GM19043 (cell line): ENCODE measurements around the gene ABHD2.

Experiments
- ATAC-seq: cut with Tn5 transposase; IDR thresholded peaks from one replicate; pipeline ENCODE4 v1.9.1; 2021; ENCODE audit warnings: low read depth; ENCODE audit not compliant: unreplicated experiment

ABHD2 gene

DNA sequence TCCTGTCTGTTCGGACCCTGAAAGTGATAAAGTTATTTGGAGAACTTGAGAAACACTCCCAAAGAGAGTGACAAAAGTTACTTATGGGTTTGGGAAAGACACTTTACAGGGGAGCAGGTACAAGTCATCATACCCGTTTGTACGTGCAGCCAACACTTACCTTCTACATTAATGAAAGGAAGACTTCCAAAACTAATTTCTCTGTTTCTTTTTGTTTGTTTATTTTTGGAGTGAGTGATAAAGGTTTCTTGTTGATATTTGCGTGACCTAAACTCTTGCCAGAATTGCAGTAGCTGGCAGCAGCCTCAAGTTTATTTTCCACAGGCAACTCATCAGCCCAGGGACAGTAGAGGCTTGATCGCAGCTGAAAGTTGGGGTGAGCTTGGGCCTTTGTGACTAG is 8.4 kb downstream of the ABHD2 start:
- ATAC-seq = no peak

GRCh38 chr15:89097313-89097712 is 9.1 kb downstream of the ABHD2 start:
- no peak for ATAC-seq

DNA sequence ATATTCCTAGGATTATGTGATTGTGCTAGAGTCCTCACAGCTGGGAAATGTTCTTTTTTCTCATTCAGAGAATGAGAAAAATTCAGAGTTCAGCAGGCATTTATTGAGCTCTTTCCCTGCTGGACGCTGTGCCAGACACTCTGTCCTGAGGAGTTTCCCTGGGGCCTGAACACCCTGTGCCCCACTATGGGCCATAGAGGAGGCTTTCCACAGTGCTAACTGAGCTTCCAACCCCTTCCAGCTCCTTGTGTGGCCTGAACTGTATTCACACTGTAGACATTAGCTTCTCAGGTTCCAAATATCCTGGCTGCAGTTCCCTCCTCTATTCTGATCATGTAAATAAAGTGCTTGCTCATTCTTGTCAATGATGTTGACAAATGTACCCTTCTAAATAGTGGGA is 10.0 kb downstream of the ABHD2 start:
- no peak for ATAC-seq

GRCh38 chr15:89099968-89100367 is 11.7 kb downstream of the ABHD2 start:
- ATAC-seq = no peak

DNA sequence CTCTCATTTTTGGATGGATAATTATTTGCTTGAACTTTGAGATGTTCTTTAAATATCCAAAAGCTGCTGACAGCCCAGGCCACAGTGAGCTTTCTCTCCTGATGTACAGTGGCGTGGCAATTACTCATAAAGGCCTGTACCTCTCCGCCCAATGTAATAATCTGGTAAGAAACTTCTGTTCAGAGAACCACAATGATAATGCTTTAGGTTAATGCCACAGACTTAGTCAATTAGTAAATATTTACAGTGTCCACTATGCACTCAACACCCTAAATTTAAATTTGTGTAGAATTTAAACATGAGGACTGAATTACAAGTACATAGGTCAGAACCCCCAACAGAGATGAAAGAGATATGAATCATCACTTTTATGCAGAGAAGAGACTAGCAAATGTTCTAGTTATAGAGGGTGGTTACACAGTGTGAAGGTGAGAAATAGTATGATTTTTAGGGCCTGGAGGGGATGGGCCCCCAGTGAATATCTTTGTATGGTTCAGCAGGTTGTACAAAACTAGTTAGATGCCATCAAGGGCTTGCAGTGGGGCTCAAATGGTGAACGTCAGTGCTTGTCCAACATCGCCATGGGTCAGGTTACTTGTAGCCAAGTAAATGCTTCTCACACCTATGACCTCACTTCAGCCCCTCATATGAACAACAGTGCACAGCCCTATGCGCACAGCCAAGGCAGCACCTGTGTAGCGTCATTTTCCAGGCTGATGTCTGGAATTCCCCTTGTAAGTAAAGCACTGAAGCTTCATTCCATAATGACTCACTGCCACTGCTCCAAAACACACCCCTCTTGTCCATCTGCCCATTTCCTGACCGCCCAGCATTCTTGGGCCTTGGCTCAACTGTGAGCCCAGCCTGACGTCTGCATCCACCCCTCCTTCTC is 13.3 kb downstream of the ABHD2 start:
- no peak for ATAC-seq

DNA sequence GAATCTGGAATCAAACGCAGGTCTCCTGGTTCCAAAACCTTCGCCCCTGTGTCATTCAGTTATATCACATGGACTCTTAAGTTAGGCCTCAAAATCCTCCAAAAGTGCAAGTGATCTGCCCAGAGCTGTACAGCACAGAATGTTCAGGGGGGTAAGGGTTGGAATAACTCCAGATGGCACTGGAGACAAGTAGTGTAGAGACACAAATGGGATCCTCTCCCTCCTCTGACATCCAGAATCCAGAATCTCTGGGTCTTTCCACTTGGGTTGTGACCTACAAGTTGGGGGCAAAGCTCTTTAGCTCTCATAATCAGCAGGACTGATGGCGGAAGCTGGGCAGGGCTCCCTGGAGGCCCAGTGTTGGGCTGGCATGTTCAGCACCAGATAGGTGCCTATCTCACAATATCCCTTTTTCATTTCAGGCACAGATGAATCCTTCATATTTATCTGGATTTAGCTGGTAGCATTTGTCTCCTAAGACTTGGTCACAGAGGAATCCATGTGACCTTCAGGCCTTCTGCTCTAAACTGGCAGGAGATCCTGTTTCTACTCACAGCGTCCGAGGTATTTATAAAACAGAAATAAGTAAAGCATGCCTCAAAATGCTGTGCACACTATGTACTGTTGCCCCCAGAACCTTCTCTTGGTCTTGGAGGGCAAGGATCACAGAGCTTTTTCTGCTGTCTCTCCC is 15.4 kb downstream of the ABHD2 start:
- ATAC-seq = no peak

DNA sequence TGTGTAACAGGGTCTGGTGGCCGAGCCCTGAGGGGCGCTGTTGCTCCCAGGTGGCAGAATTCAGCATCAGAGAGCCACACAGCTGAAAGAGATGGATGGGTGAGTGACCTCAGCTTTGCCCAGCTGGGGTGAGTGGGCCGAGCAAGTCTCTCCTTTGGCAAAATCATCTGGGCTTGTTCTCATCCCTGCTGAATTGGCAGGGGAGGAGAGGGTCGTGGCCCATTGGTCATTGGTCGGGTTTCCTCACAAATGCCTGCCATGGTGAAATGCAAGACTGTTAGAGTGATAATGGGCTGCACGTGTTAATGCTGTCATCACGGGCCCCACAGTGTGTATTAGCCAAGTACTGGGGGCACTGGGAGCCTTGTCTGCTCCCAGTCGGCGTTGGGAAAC is 15.9 kb downstream of the ABHD2 start:
- no peak for ATAC-seq

DNA sequence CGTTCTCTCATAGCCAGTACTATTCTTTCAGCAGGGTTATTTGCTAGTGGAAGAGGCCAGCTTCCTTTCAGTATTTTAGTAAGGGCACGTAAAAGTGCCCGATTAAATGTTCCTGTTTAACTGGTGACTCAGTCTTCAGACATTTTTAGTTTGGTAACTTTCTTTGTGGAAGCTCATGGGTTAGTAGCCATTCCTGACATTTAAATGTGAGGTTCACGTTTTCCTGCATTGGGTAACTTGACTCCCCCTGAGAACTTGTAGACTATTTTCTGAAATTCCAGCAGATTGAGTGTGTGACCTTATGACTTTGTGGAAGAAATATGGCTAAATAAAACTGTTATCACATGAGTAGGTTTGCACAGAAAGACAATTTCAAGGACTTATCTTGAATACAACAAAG is 16.9 kb downstream of the ABHD2 start:
- ATAC-seq = no peak

DNA sequence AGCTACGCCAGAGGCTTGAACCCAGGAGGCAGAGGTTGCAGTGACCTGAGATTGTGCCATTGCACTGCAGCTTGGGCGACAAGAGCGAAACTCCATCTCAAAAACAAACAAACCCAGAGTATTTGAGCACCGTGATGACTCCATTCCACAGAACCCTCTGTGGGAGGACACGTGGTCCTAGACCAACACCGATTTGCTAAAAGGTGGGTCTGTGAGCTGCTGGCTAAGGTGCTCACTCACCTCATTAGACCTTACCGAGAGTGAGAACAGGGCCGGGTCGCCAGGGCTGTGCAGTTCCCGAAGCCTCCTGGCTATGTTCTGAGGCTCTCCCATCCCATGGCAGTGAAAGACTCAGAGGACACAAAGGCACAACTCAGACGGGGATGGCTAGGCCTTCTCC is 17.9 kb downstream of the ABHD2 start:
- no peak for ATAC-seq

GRCh38 chr15:89107984-89108383 is 19.7 kb downstream of the ABHD2 start:
- no peak for ATAC-seq

- ATAC-seq = no peak
Observed at GRCh38 chr15:89108835-89109234, 20.6 kb downstream of the ABHD2 start.

DNA sequence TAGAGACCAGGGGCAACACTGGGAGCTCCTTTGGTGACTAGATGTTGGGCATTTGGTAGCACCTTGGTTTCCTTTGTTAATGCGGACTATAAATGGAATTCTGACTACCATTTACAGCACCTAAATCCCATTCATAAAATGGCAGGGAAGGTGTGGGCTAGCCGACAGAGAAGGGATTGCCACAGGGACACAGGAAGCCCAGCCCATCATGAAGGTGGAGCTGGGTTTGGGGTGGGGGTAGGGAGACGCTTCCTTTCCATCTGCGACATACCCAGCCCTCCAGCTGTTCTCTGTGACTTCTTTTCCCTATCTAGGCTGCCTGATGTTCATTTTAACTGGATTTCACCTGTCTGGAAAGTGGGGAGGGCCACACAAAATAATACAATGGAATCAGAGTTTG is 21.0 kb downstream of the ABHD2 start:
- no peak for ATAC-seq

DNA sequence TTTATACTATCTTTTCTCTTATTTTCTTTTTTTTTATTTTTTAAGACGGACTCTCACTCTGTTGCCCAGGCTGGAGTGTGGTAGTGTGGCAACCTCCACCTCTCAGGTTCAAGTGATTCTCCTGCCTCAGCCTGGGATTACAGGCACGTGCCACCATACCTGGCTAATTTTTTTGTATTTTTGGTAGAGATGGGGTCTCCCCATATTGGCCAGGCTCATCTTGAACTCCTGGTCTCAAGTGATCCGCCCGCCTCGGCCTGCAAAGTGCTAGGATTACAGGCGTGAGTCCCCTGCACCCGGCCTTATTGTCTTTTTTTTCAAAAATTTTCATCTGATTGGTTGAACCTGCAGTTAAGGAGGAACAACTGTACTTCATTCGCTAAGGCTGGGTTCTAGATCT is 21.8 kb downstream of the ABHD2 start:
- no peak for ATAC-seq

- no peak for ATAC-seq
Observed at GRCh38 chr15:89111352-89111751, 23.1 kb downstream of the ABHD2 start.

- no peak for ATAC-seq
Observed at GRCh38 chr15:89111961-89112340, 23.7 kb downstream of the ABHD2 start.

GRCh38 chr15:89112341-89112971 is 24.2 kb downstream of the ABHD2 start:
- peak; percentile 88 for ATAC-seq

GRCh38 chr15:89113296-89114024 is 25.2 kb downstream of the ABHD2 start:
- no peak for ATAC-seq

DNA sequence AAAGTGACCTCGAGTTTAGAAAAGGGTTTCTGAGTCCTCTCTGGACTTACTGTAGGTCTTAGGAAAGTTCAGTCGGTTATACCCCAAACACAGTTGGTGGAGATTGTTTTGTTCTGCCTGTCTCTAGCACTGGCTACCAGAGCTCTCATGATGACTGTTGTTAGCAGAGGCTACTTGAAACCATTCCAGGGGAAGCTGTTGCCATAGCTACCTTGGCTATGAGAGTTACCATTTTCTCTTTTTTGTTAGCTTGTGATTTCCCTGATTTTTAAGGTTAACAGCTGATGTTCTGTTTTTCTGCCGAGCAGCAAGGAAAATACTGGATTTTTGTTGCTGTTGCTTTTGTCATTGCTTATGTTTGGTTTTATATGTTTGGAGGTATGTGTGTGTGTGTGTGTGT is 26.7 kb downstream of the ABHD2 start:
- ATAC-seq = no peak

DNA sequence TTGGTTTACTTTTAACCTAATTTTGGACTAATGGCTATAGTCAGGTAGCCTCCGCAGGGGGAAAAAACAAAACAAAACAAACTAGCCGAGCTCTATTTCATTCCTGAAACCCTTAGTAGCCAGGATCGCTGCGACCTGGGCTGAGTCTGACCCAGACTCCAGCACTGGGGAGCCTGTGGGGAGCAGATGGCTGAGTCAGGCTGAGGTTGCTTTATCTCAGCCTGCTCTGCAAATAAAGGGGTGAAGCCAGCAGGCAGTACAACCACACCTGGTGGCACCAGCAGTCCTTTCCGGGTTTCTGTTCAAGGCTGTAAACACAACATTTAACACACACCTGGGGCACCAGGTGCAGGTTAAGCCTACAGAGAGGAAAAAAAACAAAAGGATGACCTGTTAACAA is 27.3 kb downstream of the ABHD2 start:
- no peak for ATAC-seq

GRCh38 chr15:89116404-89116803 is 28.1 kb downstream of the ABHD2 start:
- ATAC-seq = no peak

GRCh38 chr15:89117790-89118189 is 29.5 kb downstream of the ABHD2 start:
- ATAC-seq = no peak
